GM19467 (cell line): ENCODE measurements around the gene ST6GAL1.
"Not testable (repeated sequence)": the region's sequence is repeated elsewhere in the genome, so short reads cannot be mapped to it uniquely, and the experiment has no call there.

Experiments used
- ATAC-seq: cut with Tn5 transposase; IDR thresholded peaks from one replicate; pipeline ENCODE4 v1.9.1; 2021; ENCODE audit warnings: mild to moderate bottlenecking, moderate library complexity; ENCODE audit not compliant: unreplicated experiment

Gene ST6GAL1

DNA sequence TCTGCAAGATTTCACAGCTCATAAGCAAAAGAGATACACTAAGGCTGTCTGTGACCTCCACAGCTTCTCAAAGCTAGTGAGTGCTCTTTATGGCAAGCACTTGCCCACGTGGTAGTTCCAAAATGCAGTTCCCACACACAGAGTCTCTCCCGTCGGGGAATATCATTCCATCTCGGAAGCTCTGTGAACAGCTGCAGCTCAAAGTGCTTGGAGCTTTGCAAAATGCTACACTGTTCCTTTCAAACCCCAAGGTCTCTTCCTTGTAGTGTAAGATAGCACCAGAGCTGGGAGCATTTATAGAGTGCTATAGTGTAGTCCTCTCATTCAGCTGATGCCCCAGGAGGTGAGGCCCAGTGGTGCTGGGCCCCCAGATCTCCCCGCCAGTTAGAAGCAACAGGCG lies 36.1 kb downstream of the ST6GAL1 start:
- ATAC-seq, result no peak

DNA sequence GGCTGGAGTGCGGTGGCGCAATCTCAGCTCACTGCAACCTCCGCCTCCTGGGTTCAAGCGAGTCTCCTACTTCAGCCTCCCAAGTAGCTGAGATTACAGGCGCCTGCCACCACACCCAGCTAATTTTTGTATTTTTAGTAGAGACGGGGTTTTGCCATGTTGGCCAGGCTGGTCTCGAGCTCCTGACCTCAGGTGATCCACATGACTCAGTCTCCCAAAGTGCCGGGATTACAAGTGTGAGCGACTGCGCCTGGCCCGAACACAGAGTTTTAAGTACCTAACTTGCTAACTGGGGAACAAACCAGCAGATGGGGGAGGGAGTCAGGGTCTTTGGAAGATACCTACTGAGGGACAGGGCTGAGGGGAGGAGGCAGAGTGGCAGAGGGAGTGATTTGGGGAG lies 36.9 kb downstream of the ST6GAL1 start:
- not testable (repeated sequence) for ATAC-seq

DNA sequence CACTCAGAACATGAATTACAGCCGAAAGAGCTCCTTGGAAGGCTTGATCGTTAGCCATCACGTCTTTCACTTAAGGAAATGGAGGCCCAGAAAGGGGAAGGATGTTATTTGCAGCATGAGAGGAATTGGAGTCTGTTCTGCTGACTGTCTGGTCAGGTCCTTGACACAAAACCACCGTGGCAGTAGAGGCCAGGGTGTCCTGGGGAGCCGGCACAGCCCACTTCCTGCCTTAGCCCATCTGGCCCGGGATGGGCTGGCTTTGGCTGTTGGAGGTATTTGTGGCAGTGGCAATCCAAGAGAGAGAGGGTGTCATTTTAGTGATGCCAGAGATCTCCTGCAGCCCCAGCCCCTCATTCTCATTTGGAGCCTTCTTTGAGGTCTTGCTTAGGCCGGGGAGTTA lies 37.4 kb downstream of the ST6GAL1 start:
- ATAC-seq, result no peak

DNA sequence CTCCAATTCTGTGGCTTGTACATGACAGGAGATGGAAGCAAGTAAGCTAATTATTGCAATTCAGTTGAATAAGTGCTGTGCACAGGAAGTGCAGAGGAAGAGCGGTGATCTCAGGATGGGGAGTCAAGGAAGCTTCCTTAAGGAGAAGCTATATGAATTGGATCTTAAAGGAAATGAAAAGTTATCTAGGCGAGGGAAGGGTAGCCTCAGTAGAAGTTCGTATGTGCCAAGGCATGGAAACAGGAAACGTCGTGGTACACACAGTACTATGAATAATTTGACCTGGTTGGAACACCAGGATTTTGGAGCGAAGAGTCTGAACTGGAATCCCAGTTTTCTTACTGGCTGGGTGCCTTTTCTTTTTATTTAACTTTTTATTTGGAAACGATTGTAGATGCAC lies 39.3 kb downstream of the ST6GAL1 start:
- ATAC-seq, result no peak

DNA sequence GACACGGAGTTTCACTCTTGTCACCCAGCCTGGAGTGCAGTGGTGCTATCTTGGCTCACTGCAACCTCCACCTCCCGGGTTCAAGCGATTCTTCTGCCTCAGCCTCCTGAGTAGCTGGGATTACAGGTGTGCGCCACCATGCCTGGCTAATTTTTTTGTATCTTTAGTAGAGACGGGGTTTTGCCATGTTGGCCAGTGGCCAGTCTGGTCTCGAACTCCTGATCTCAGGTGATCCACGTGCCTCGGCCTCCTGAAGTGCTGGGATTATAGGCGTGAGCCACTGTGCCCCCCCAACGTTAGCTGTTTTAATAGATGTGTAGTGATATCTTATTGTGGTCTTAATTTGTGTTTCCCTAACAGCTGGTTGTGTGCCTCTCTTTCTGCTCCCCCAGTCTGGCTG lies 40.8 kb downstream of the ST6GAL1 start:
- not testable (repeated sequence) for ATAC-seq

DNA sequence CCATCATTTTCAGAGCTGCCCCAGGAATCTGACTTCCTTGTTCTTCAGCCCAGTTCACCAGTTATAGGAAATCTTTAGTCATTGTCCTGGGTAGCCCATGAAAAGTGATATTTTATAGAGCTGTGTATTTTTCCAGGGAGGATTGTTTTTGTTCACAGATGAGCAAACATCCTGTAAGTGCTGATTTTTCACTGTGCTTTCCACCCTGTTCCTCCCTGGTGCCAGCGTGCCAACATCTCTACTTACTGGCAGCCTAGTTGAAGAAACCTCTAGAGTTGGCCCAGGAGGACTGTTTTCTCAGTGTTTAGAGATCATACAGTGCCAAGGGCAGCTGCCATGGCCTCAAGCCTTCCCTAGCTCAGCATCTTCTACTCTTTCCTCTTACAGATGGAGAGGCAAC lies 41.3 kb downstream of the ST6GAL1 start:
- ATAC-seq, result no peak

DNA sequence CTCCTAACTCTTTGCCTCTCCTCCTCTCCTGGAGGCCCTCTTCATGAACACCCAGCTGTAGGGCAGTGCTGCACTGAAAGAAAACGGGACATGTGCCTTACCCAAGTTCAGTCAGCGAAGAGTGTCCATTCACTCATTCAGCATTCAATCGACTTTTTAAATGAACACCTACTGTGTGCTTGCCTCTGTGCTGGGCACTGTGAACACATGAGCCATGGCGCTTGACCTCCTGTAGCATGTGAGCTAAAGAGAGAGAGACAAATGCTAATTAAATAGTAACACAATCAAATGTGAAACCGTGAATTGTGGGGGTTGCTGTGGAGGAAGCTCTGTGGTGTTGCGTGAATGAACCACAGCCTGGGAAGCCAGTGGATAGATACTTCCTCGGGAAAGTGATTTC lies 43.4 kb downstream of the ST6GAL1 start:
- ATAC-seq, result no peak

DNA sequence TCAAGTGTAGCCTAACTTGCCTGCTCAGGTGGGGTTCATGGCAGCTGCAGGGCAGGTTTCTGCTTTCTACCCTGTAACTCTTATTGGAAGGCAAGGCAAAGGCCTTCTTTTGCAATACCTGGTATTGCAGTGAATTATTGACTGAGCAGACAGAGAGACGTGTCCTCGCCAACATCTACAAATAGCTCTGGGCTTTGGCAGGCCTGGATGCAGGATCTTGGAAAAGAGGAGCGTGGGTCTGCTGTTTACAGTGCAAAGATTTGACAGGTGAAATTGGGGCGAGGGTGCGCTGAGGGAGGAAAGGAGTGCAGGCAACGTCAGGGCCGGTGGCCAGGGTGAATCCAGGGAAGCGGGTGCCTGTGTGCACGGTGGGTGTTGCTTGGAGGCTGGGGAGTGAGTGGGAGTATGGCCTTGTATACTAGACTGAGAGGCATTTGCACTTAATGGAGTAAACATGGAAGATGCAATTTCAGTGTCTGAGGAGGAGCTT lies 44.5 kb downstream of the ST6GAL1 start:
- no peak for ATAC-seq

DNA sequence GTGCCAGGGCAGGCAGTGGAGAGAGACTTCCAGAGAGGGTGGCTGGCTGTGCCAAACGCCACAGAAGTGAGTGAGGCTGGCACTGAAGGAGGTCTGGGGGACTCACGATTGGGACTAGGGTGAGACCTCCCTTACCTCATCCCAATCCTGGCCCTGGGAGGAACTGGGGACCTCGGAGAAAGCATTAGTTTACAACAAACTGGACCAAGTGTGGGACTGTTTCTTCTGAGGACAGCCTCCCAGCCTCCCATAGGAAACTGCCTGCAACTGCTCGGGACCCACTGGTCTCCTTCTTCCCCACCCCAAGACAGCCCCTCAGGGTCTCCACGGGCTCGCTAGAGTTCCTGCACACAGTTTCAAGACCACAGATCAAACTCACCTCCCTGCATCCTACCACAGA lies 45.4 kb downstream of the ST6GAL1 start:
- ATAC-seq, result no peak

DNA sequence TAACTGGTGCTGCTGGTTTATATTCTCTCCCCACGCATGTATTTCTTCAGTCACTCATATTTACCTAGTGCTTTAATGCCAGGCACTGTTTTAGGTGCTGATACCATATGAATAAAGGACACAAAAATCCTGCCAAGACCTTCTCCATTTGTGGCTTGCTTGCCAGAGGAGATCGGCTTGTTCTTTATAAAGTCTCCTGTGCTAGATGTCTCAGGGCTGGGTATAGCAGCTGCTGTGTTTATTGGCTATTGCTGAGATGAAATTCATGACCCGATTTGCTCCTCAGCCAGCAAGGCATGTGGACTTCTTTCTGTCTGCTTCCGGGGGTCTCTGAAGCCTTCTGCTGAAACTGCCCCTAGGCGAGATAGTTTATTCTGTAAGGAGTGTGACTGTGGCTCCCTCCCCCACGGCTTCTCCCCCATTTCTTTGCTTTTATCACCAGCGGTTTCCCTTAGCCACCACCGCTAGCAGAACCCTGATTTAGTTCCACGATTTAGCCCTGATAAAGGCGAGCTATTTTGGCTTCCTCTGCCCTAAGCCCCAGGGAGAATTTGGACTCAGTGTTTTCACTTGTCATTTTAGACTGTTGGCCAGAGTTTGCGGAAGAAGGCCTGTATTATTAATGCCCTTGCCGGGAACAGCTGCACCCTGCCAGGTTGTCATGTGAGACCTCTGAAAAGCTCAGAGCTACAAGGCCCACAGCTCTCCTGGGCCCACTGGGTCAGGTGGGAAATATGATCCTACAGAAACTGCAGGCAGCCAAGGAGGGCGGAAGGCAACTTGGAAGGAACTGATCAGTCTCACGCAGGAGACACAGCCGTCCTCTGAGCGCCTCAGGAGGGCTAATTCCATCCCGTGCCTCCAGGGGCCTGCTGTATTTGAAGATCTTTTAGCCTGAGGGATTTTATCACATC lies 46.8 kb downstream of the ST6GAL1 start:
- no peak for ATAC-seq

DNA sequence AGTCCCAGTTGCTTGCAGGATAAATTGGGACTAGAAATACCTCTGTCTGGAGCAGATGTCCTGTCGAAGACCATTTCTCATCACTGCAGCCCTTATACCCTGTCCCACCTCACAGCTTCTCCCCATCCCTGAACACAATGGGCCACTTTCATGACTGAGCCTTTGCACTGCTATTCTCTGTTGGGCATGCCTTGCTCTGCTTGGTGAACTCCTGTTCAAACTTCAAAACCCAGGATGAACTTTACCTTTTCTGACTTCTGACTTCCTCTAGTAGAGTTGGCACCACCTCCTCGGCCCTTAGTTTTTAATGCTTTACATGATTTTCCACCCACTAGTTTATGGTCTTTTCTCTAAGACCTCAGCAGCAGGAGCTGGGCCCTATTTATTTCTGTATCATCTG lies 48.4 kb downstream of the ST6GAL1 start:
- no peak for ATAC-seq

DNA sequence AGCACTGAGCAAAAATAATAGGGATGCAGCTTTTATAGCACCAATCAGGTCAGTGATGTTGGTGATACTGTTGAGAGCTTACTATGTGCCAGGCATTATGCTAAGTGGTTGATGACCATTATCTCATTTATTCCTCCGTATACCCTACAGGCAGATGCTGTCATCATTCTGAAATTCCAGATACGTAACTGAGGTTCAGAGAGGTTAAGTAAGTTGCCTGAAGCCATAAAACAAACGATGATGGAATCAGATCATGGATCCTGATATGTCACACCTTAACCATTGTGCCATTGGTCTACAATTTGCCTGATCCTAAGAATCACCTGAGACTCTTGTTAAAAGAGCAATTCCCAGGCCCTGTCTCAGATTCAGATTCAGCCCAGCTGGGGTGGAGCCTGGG lies 49.5 kb downstream of the ST6GAL1 start:
- ATAC-seq, result no peak

DNA sequence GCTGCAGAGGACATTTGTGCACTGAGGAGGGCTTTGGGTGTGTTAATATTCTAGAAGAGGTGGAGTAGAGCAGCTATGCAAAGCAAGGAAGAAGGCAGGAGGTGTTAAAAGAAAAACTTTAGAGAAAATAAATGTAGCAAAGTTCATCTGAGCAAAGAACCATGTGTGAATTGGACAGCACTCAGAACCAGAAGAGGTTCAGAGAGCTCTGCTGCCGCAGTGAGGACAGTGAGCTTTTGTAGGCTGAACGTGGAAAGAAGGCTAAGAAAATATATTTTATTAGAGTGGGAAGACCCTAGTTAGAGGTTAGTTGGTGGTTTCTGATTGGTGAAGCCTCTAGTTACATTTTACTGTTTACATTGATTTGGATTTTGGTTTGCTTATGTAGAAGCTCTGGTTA lies 50.7 kb downstream of the ST6GAL1 start:
- ATAC-seq, result no peak

DNA sequence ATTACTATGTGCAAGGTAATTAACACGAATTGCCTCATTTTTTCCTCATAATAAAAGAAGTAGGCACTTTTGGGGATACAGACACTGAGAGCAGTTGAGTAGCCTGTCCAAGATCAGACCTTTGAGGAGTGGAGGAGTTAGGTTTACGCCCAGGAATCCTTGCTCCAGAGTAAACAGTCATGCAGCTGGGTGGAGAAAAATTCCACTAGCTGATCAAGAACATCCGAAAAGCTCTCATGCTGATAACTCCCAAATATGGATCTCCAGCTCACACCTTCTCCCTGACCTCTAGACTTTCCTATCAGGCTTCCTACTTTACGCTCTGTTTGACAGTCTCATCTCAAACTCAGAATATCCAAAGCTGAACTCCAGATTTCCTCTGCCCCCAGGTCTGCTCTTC lies 53.3 kb downstream of the ST6GAL1 start:
- ATAC-seq, result no peak

DNA sequence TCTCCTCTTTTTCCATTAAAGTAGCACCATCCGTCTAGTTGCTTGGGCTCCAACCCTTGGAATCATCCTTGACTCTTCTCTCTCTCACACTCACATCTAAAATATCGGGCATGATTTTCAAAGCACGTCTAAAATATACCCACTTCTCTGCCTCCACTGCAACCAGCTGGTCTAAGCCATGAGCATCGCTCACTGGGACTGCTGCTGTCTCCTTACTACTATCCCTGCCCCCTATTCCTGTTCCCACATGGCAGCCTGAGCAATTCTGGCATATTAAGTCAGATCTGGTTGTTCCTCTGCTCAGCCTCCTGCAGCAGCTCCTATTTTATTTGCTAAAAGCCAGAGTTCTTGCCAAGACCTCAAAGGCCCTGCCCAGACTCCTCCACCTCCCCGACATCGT lies 53.7 kb downstream of the ST6GAL1 start:
- no peak for ATAC-seq

DNA sequence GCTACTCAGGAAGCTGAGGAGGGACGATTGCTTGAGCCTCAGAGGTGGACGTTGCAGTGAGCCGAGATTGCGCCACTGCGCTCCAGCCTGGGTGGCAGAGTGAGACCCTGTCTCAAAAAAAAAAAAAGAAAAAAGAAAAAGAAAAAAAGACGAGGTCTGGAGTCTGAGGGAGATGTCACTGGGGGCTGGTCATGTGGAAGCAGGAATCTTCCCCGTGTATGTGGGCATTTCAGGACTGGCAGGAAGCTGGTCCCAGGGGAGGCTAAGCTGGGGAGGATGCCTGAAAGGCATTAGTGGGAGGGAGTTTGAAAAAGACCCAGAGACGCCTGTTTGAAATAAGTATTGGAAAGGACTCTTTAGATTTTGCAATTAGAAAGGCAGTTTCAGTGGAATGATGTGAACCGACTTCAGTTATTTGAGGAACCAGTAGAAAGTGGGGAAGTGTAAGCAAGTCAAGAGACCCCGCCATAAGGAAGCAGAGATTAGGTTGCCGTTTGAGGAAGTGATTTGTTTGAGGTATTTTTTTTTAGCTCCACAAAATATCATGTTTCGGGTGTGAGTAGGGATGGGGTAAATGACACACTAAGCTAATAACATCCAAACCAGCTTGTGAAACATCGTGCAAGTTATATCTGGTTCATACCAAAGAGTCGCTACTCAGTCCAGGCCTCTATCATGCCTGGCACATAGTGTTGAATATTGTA lies 55.5 kb downstream of the ST6GAL1 start:
- ATAC-seq, result peak; percentile 38

DNA sequence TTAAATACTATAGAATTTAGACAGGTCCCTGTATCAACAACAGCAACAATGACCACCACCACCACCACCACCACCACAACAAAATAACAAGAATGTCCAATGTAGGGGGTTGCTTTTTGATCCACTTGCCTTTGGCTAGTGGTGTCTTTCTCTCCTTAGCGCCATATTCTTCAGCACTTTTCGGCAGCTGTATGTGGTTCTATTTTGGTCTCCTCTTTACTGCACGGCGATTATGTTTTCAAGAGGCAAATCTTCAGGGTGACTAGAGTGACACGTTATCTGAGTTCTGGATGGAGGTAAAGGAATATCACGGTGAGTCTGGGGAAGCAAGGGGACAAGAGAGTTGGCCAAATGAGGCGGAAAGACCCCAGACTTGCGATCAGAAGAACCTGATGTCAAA lies 56.1 kb downstream of the ST6GAL1 start:
- ATAC-seq, result no peak

DNA sequence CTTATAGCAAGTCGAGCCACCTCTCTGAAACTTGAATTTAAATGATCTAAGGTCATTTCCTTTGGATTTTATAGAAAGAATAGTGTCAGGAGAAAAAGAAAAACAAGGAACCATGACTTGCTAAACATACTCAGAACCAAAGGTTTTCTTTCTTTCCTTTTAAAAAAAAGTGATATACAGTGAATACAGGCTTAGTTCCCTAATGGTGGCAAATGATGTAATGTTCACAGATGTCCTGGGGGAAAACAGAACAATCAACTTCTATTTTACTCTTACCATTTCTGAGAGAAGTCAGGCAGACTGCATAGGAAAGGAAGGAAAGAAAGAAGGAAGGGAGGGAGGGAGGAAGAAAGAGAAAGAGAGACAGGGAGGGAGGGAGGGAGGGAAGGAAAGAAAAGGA lies 56.5 kb downstream of the ST6GAL1 start:
- ATAC-seq, result no peak

DNA sequence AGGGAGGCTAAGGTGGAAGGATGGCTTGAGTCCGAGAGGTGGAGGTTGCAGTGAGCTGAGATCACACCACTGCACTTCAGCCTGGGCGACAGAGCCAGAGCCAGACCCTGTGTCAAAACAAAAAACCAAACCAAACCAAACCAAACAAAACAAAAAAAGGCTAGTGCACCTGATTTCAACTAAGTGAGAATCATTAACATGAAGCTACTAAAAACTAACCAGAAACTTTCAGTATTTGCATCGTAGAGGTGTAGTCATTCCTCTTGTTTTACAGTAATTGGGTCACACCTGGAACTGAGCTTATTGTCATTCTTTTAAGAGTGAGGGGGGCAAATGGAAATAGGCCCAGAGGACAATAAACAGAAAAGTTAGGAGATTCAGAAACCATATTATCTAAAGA lies 58.5 kb downstream of the ST6GAL1 start:
- ATAC-seq, result peak; percentile 63

DNA sequence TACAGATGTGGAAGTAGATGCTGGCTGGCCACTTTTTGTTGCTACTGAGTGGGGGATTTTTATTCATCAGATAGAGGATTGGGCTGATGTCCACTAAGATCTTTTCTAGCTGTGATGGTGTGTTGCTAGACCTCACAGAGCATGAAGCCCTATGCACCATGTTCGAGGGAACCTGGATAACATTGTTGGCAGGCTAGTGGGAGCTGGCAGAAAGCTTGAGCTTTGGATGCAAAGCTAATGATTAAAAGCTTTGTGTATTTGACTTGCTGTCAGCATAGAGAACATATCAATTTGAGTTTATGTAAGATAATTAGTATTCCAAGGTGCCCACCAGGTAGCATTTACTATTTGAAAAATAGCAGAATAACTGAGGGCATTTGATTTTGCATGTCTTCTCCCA lies 59.1 kb downstream of the ST6GAL1 start:
- no peak for ATAC-seq

DNA sequence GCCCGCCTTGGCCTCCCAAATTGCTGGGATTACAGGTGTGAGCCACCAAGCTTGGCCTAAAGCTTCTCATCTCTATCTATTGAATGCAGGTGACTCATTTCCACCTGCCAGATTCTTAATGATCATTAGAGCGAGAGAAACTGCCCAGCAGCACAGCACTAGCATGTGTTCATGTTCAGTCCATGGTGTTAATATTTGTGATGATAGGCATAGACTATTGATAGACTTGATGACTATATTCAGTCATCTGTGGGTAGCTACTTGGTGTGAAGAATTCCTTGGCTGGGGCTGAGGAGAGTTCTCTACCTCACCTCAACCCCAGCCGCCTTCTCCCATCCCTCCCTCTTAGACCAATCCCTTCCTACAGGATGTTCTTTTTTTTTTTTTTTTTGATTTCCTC lies 60.0 kb downstream of the ST6GAL1 start:
- ATAC-seq, result no peak

DNA sequence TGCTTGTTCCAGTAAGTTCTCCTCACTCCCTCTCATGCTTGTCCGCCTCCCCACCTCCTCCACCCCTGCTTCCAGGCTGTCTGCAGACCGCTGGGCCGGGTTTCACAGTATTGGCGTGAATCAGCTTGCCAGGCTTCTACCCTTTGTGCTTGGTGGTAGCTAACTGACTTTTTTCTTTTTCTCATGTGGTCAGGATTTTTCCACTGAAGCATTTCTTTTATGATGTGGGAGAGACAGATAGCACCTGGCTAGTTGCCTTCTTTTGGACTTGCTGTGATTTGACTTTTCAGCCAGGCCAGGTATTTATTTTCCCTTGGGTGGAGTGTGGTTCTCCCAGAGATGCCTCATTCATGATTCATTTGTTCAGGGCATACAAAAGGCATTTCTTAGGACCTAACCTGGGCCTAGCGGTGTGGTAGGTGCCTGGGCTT lies 60.6 kb downstream of the ST6GAL1 start:
- ATAC-seq, result no peak
